K562 (cell line): Measurements from ENCODE around the gene DNAAF3. TPM values are rescaled to one million over a fixed set of nuclear protein-coding genes. Genes with fewer than 3 reads are reported as not detected.

ENCODE experiments used
- CHD1 ChIP-seq: fragments of 200-600 bp; sonication (generic); IDR thresholded peaks from one replicate; pipeline ENCODE4 v1.6.1; 2012; ENCODE audit warnings: mild to moderate bottlenecking, moderate library complexity, low read length, inconsistent platforms
- CXXC5 ChIP-seq: fragments of 250-450 bp; sonication (Bioruptor Pico); IDR thresholded peaks from 2 replicates; pipeline ENCODE4 v1.8.0; 2022; ENCODE audit warnings: inconsistent platforms, mild to moderate bottlenecking, moderate library complexity
- DACH1 ChIP-seq: fragments of 450-650 bp; IDR thresholded peaks from 2 replicates; pipeline ENCODE4 v1.6.1; 2018; ENCODE audit not compliant: partially characterized antibody
- ETV5 ChIP-seq: sonication (generic); formaldehyde crosslinking; IDR thresholded peaks from 2 replicates; pipeline ENCODE4 v1.4.0; 2020; ENCODE audit warnings: low read depth, mild to moderate bottlenecking, missing genetic modification reagents
- HDAC6 ChIP-seq: IDR thresholded peaks from 2 replicates; pipeline ENCODE4 v1.6.1; 2012; ENCODE audit warnings: low read depth, mild to moderate bottlenecking, control low read depth, inconsistent platforms, low read length, moderate library complexity
- L3MBTL2 ChIP-seq: fragments of 450-650 bp; IDR thresholded peaks from 2 replicates; pipeline ENCODE4 v1.6.1; 2016; ENCODE audit warnings: mild to moderate bottlenecking, moderate library complexity
- MEIS2 ChIP-seq: fragments of 450-650 bp; IDR thresholded peaks from 2 replicates; pipeline ENCODE4 v1.6.1; 2014; ENCODE audit warnings: mild to moderate bottlenecking; ENCODE audit not compliant: partially characterized antibody
- NCOA6 ChIP-seq: fragments of 450-650 bp; IDR thresholded peaks from 2 replicates; pipeline ENCODE4 v1.6.1; 2017; ENCODE audit warnings: mild to moderate bottlenecking
- PRDM10 ChIP-seq: fragments of 450-650 bp; IDR thresholded peaks from 2 replicates; pipeline ENCODE4 v1.6.1; 2018; ENCODE audit not compliant: partially characterized antibody
- RB1 ChIP-seq: fragments of 450-650 bp; IDR thresholded peaks from 2 replicates; pipeline ENCODE4 v1.6.1; 2017; ENCODE audit warnings: low read depth, mild to moderate bottlenecking
- RREB1 ChIP-seq: fragments of 250-450 bp; sonication (Bioruptor Pico); IDR thresholded peaks from 2 replicates; pipeline ENCODE4 v1.4.0; 2020
- RUNX1 ChIP-seq: sonication (generic); IDR thresholded peaks from 2 replicates; pipeline ENCODE4 v1.6.1; 2016; ENCODE audit warnings: antibody characterized with exemption, low read depth
- SMARCC2 ChIP-seq: fragments of 450-650 bp; IDR thresholded peaks from 2 replicates; pipeline ENCODE4 v1.6.1; 2017; ENCODE audit warnings: antibody characterized with exemption, moderate library complexity, mild to moderate bottlenecking, low read depth
- STAT5A ChIP-seq: IDR thresholded peaks from 2 replicates; pipeline ENCODE4 v1.6.1; 2012; ENCODE audit warnings: low read length, inconsistent platforms, borderline replicate concordance
- STAT5B ChIP-seq: fragments of 250-450 bp; sonication (Bioruptor Pico); IDR thresholded peaks from 2 replicates; pipeline ENCODE4 v1.8.0; 2021; ENCODE audit warnings: mild to moderate bottlenecking, inconsistent platforms
- TAL1 ChIP-seq: fragments of 450-650 bp; IDR thresholded peaks from 2 replicates; pipeline ENCODE4 v1.6.1; 2016; ENCODE audit warnings: mild to moderate bottlenecking
- TSC22D4 ChIP-seq: fragments of 450-650 bp; IDR thresholded peaks from 2 replicates; pipeline ENCODE4 v1.6.1; 2016; ENCODE audit warnings: missing genetic modification characterization, missing biosample characterization, control low read depth
- ZC3H8 ChIP-seq: fragments of 450-650 bp; IDR thresholded peaks from 2 replicates; pipeline ENCODE4 v1.6.1; 2017
- ZFP1 ChIP-seq: fragments of 450-650 bp; formaldehyde crosslinking; IDR thresholded peaks from 2 replicates; pipeline ENCODE4 v1.4.0; 2020; ENCODE audit warnings: mild to moderate bottlenecking, mixed read lengths
- ZNF41 ChIP-seq: fragments of 250-450 bp; sonication (Bioruptor Pico); conservative IDR thresholded peaks from 2 replicates; pipeline ENCODE4 v1.4.0; 2020; ENCODE audit warnings: mild to moderate bottlenecking
- ZNF586 ChIP-seq: fragments of 450-650 bp; formaldehyde crosslinking; conservative IDR thresholded peaks from 2 replicates; pipeline ENCODE4 v1.4.0; 2020; ENCODE audit warnings: mild to moderate bottlenecking, moderate library complexity
- ZNF778 ChIP-seq: fragments of 450-650 bp; formaldehyde crosslinking; IDR thresholded peaks from 2 replicates; pipeline ENCODE4 v1.4.0; 2020; ENCODE audit warnings: mild to moderate bottlenecking, moderate library complexity
- polyA plus RNA-seq, 8 experiments: library from polyadenylated mRNA; depleted of rRNA in 4 of 8; stranded (reverse) in 5 of 8; unstranded in 3 of 8; fragments of >200 nt; fragmentation: Nextera tagmentation in 2 of 8; fragmentation: Illumina TruSeq in 1 of 8; extraction: Ambion mirVana in 2 of 8; extraction: Trizol in 1 of 8; gene quantifications; 2 replicates each; pipeline versions ENCODE4 v1.2.1 to v1.2.3, GENCODE V29; 2011 to 2014; ENCODE audit warnings: inconsistent platforms in 1 of 8, missing spikeins in 1 of 8
- total RNA-seq, 7 experiments: library from RNA; depleted of rRNA in 6 of 7; stranded (reverse); fragments of >200 nt in 6 of 7; fragmentation: Illumina TruSeq in 2 of 7; extraction: Trizol in 2 of 7; gene quantifications; 2 replicates each; pipeline versions ENCODE4 v1.2.1 to v1.2.3, GENCODE V29; 2011 to 2021; ENCODE audit warnings: low replicate concordance in 1 of 7

The DNAAF3 gene
- total and polyA plus RNA-seq, 9 of the 15 experiments (the other 6 are each of a cell fraction or from before 2014, with no cell fraction given) = 21.6 to 61.5 (median 43.0) TPM

GRCh38 chr19:55116232-55116858 is 50.1 kb downstream of the DNAAF3 start (continued):
- TF ChIP-seq PRDM10 (no peak), ZFP1 (CRISPR knock-in tag) (no peak), CXXC5 (CRISPR knock-in tag) (no peak), ZNF778 (CRISPR knock-in tag) (no peak), ETV5 (CRISPR knock-in tag) (no peak; the same call in none of the 2 replicates), ZNF41 (no peak), DACH1 (no peak), STAT5A (no peak), MEIS2 (no peak), TSC22D4 (no peak), HDAC6 (no peak), RUNX1 (no peak), TAL1 (no peak), SMARCC2 (no peak), ZC3H8 (no peak), L3MBTL2 (no peak), NCOA6 (no peak), STAT5B (no peak), ZNF586 (CRISPR knock-in tag) (no peak), RREB1 (CRISPR knock-in tag) (no peak), CHD1 (no peak), RB1 (no peak)
